OCI-LY3 (cell line): Measurements from ENCODE around the gene ARHGEF16.

ENCODE experiments used
- H2AFZ ChIP-seq: fragments of 200-600, 300-600 bp; shearing (Covaris generic); 2 replicates; pipeline ENCODE4 v1.6.0; 2014; ENCODE audit warnings: antibody characterized with exemption, low read depth, low read length
- H3K27ac ChIP-seq: fragments of 200-600, 300-600 bp; sonication (generic); 2 replicates; pipeline ENCODE4 v1.5.1; 2014; ENCODE audit warnings: mild to moderate bottlenecking, low read length, moderate library complexity, mixed read lengths
- H3K27me3 ChIP-seq: fragments of 200-600, 300-600 bp; sonication (generic); 2 replicates; pipeline ENCODE4 v1.6.1; 2014; ENCODE audit warnings: low read depth, low read length, mixed read lengths
- H3K36me3 ChIP-seq: fragments of 200-600, 300-600 bp; sonication (generic); replicated peaks from 2 replicates; pipeline ENCODE3; 2014; ENCODE audit warnings: low read depth, low read length, mixed read lengths
- H3K4me1 ChIP-seq: fragments of 300-600, 200-600 bp; sonication (generic); 2 replicates; pipeline ENCODE4 v1.6.1; 2014; ENCODE audit warnings: low read length, mixed read lengths
- H3K4me2 ChIP-seq: fragments of 200-600, 300-600 bp; sonication (generic); 2 replicates; pipeline ENCODE4 v1.6.1; 2014; ENCODE audit warnings: low read length, mixed read lengths
- H3K4me3 ChIP-seq: fragments of 300-600, 200-600 bp; sonication (generic); 2 replicates; pipeline ENCODE4 v1.5.1; 2014; ENCODE audit warnings: antibody characterized with exemption, mild to moderate bottlenecking, low read length, moderate library complexity
- H3K79me2 ChIP-seq: fragments of 300-600, 200-600 bp; shearing (Covaris generic); 2 replicates; pipeline ENCODE4 v1.6.1; 2014; ENCODE audit warnings: mild to moderate bottlenecking, low read length, mixed read lengths
- H3K9ac ChIP-seq: fragments of 300-600, 200-600 bp; shearing (Covaris generic); 2 replicates; pipeline ENCODE4 v1.6.0; 2014; ENCODE audit warnings: mild to moderate bottlenecking, low read length, moderate library complexity
- H3K9me3 ChIP-seq: fragments of 200-600, 300-600 bp; shearing (Covaris generic); 2 replicates; pipeline ENCODE4 v1.6.1; 2014; ENCODE audit warnings: low read length, mixed read lengths; ENCODE audit not compliant: insufficient read depth
- H4K20me1 ChIP-seq: fragments of 200-600, 300-600 bp; sonication (generic); 2 replicates; pipeline ENCODE4 v1.6.1; 2016; ENCODE audit warnings: low read length, mixed read lengths; ENCODE audit not compliant: insufficient read depth
- EZH2phosphoT487 ChIP-seq: fragments of 200-600 bp; shearing (Covaris generic); IDR thresholded peaks from 2 replicates; pipeline ENCODE4 v1.6.1; 2018; ENCODE audit warnings: antibody characterized with exemption, mixed run types, low read depth
- TF ChIP-seq, protein P1 (sequence below): fragments of 200-600, 300-600 bp; sonication (generic); IDR thresholded peaks from 2 replicates; pipeline ENCODE4 v1.5.1; 2014; ENCODE audit warnings: antibody characterized with exemption, low read length, low read depth

ARHGEF16 gene

DNA sequence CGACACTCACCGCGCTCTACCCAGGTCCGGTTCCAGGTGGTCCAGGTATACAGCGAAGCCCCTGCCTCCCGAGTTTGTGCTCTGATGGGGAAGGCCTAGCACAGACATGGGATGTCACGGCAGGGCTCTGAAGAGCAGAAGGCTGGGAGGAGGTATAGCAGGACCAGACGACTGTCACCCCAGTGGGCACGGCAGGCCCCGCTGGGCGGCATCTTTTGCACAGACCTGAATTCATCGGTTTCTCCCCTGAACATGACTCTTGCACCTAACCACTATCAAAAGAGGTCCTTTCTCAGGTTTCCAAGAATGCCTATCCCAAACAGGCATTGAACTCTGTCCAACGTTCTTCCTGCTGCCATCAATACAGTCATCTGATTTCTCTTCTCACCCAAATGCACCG is 30.6 kb downstream of the ARHGEF16 start:
- H3K4me2 ChIP-seq = no peak overlapping the region
- no peaks in the 10 kb centered on the region for H4K20me1 ChIP-seq
- no peaks in the 10 kb centered on the region for H3K4me1 ChIP-seq
- no peaks in the 10 kb centered on the region for H3K79me2 ChIP-seq
- H3K4me3 ChIP-seq = no peak overlapping the region
- H3K36me3 ChIP-seq = no peaks in the 10 kb centered on the region
- H3K9me3 ChIP-seq = no peaks in the 10 kb centered on the region
- no peak overlapping the region for H3K9ac ChIP-seq
- H2AFZ ChIP-seq = no peak overlapping the region
- no peak overlapping the region for H3K27ac ChIP-seq
- peaks cover 6% of the 10 kb centered on the region; the same call in 1 of the 2 replicates for H3K27me3 ChIP-seq
- no peak for TF ChIP-seq EZH2phosphoT487
- TF ChIP-seq, protein P1, sequence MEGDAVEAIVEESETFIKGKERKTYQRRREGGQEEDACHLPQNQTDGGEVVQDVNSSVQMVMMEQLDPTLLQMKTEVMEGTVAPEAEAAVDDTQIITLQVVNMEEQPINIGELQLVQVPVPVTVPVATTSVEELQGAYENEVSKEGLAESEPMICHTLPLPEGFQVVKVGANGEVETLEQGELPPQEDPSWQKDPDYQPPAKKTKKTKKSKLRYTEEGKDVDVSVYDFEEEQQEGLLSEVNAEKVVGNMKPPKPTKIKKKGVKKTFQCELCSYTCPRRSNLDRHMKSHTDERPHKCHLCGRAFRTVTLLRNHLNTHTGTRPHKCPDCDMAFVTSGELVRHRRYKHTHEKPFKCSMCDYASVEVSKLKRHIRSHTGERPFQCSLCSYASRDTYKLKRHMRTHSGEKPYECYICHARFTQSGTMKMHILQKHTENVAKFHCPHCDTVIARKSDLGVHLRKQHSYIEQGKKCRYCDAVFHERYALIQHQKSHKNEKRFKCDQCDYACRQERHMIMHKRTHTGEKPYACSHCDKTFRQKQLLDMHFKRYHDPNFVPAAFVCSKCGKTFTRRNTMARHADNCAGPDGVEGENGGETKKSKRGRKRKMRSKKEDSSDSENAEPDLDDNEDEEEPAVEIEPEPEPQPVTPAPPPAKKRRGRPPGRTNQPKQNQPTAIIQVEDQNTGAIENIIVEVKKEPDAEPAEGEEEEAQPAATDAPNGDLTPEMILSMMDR = no peak

DNA sequence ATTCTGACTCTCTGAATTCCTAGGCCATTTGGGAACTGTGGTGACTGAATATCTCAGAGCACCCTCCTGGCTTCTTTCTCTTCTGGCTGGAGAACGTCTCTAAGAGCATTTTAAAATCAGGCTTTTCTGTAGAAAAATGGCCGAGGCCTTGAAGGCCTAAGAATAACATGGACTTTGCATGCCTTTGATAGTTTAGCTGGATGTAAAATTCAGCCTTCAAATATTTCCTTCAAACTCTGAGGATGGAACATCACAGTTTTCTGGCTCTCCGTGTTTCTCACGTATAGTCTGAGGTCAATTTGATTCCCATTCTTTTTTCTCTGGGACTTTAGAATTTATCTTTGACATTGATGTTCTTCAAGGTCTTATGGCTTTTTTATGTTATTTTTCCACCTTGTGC is 34.0 kb downstream of the ARHGEF16 start:
- no peaks in the 10 kb centered on the region for H3K79me2 ChIP-seq
- peaks cover 6% of the 10 kb centered on the region; the same call in 1 of the 2 replicates for H3K27me3 ChIP-seq
- no peak for TF ChIP-seq EZH2phosphoT487
- TF ChIP-seq, protein P1 = no peak
- H3K4me2 ChIP-seq = no peak overlapping the region
- no peak overlapping the region for H3K27ac ChIP-seq
- H3K4me3 ChIP-seq = no peak overlapping the region
- H3K9me3 ChIP-seq = no peaks in the 10 kb centered on the region
- no peak overlapping the region for H3K9ac ChIP-seq
- no peaks in the 10 kb centered on the region for H3K36me3 ChIP-seq
- H2AFZ ChIP-seq = no peak overlapping the region
- no peaks in the 10 kb centered on the region for H3K4me1 ChIP-seq
- H4K20me1 ChIP-seq = no peaks in the 10 kb centered on the region

DNA sequence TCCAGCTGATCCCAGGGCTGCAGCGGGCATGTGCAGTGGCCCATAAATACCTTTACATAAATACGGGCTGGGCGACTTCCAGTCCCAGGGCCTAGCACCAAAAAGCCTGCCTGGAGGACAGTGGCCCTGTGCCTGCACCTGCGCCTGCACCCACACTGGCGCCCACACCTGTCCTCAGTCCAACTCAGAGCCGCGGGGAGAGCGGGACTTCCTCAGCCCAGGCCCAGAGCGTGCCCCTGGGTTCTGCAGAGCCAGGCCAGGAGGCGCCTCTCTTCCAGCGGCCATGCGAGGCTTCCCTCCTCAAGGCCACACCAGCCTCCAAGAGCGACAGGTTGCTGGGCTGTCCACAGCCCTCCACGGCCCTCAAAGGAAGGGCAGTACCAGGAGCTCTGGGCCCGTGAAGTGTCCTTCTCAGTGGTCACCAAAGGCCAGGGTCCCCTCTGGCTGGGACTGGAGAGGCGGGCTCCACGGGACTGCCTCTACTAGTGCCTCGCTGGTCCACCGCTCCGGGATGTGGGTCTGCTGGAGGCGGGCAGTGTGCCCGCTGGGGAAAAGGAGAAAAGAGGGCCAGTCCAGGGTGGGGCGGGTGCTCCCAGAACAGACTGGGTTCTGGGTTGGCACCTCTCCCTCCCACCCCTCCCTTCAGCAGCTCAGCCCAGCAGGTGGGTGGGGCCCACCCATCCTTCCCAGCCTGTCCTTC is 35.7 kb downstream of the ARHGEF16 start:
- no peak overlapping the region for H3K4me2 ChIP-seq
- no peaks in the 10 kb centered on the region for H4K20me1 ChIP-seq
- H3K4me3 ChIP-seq = no peak overlapping the region
- H3K27me3 ChIP-seq = peaks cover 4% of the 10 kb centered on the region; the same call in 1 of the 2 replicates
- TF ChIP-seq EZH2phosphoT487 = no peak
- TF ChIP-seq, protein P1 = no peak
- no peak overlapping the region for H3K9ac ChIP-seq
- no peak overlapping the region for H2AFZ ChIP-seq
- H3K79me2 ChIP-seq = no peaks in the 10 kb centered on the region
- H3K4me1 ChIP-seq = no peaks in the 10 kb centered on the region
- H3K27ac ChIP-seq = no peak overlapping the region
- no peaks in the 10 kb centered on the region for H3K36me3 ChIP-seq
- H3K9me3 ChIP-seq = no peaks in the 10 kb centered on the region

DNA sequence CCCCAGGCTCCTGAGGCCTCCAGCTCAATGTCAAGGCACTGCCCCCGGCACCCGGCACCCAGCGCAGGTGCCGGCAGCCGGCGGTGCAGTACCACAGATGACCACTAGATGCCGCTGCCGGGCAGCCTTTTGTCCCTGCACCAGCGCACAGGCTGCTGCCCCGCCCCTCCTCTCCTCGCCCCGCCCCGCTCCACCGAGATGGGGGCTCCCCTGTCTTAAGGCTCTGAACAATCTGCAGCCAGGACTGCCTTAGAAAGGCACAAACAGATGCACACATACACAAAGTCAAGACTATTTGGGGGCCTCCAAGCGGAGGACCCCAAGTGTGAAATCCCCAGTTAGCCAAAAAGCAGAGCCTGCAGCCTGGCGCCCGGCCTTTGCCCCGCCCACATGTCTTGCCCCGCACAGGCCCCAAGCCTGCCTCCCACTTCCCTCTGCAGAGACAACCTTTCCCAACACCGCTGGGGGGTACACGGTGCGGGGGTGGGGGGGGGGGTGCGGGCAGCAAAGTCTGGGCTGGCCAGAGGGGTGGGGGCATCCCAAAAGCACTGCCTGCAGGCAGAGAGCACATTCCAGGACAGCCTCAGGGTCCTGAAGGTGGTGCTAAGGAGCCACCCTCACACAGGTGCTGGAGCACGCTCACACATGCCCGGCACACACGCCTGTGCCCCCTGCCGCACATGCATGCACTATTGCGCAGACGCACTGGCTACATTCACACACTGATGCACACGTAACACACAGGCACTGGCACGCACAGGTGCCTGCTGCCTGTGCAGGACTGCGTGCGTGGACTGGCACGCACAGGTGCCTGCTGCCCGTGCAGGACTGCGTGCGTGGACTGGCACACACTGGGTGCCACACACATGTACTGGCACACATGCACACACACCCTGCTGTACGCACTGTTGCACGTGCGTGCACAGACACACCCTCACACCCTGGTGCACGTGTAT is 37.1 kb downstream of the ARHGEF16 start:
- Histone ChIP-seq H4K20me1 (no peaks in the 10 kb centered on the region), H3K27me3 (0 out of 2 replicates have a peak, but pooled peaks cover 4% of the 10 kb centered on the region), H3K27ac (no peak overlapping the region), H3K9me3 (no peaks in the 10 kb centered on the region), H3K36me3 (no peaks in the 10 kb centered on the region), H2AFZ (no peak overlapping the region), H3K4me2 (peak overlapping the region; percentile 67), H3K4me3 (peak overlapping the region; percentile 73), H3K4me1 (no peaks in the 10 kb centered on the region), H3K9ac (no peak overlapping the region), H3K79me2 (no peaks in the 10 kb centered on the region)
- TF ChIP-seq, protein P1 = peak; percentile 80
- TF ChIP-seq EZH2phosphoT487 = no peak
